Pancreas (tissue), 10 donors: ENCODE data around the gene TCF7L2. TPM values are rescaled to one million over a fixed set of nuclear protein-coding genes. Genes with fewer than 3 reads are reported as not detected.

Experiments
- ATAC-seq, 4 donors: fragments of 200-7000 bp; cut with Tn5 transposase; one replicate each; pipeline versions ENCODE4 v1.8.0 to v1.9.1; 2020; ENCODE audit warnings: mild to moderate bottlenecking in 4 of 4, moderate library complexity in 4 of 4
- DNase-seq, 6 donors: peaks; one replicate each; pipeline ENCODE4 v3.0.0-alpha.2; 2020
- FAIRE-seq: peaks from 2 replicates; lab custom pipeline; 2012; peaks lifted over from hg19 to GRCh38; lab: Jason Lieb, UNC
- H3K27ac ChIP-seq, 4 donors: fragments of 200-600 bp; sonication (generic); 1 replicate in 3 of 4; 2 replicates in 1 of 4; pipeline versions ENCODE4 v1.5.0 to v1.8.0; 2020
- H3K27me3 ChIP-seq, 4 donors: fragments of 200-600 bp; one replicate each; pipeline ENCODE4 v1.8.0; 2021
- H3K36me3 ChIP-seq, 3 donors: fragments of 200-600 bp; sonication (generic) in 1 of 3; one replicate each; pipeline versions ENCODE4 v1.5.0 to v1.8.0; 2020 to 2021
- H3K4me1 ChIP-seq, 3 donors: fragments of 200-600 bp; one replicate each; pipeline ENCODE4 v1.8.0; 2021
- H3K4me3 ChIP-seq, 4 donors: fragments of 200-600 bp; sonication (generic) in 2 of 4; one replicate each; pipeline versions ENCODE4 v1.5.0 to v1.8.0; 2020 to 2021
- H3K9me3 ChIP-seq, 4 donors: fragments of 200-600 bp; one replicate each; pipeline ENCODE4 v1.8.0; 2021
- WGBS, 2 donors: extraction: QIAGEN DNeasy Blood & Tissue Kit; methylation state at CpG; one replicate each; pipeline ENCODE4 v1.1.7; 2013; 5-methylcytosine and 5-hydroxymethylcytosine counted together
- intact Hi-C, 3 donors: fragments of 100-400 bp; cut with DNase I; formaldehyde crosslinking; loops; one replicate each; pipeline versions ENCODE4 v1.11.1 to v1.14.2; 2022
- polyA plus RNA-seq, 2 donors: library from polyadenylated mRNA; stranded (reverse); fragments of 200-250 nt; gene quantifications; one replicate each; pipeline ENCODE4 v1.2.3, GENCODE V29; 2013
- total RNA-seq, 6 donors: library from RNA; stranded (reverse); fragmentation: NEBNext Ultra II Directional in 4 of 6; extraction: Animal tissue kit (Norgen Biotek cat#: 25700) in 4 of 6; gene quantifications; one replicate each; pipeline versions ENCODE4 v1.2.1 to v1.2.4, GENCODE V29; 2021 to 2023
- TF ChIP-seq, protein P1 (sequence below), 4 donors: fragments of 200-600 bp; sonication (generic) in 3 of 4; IDR thresholded peaks; one replicate each; pipeline versions ENCODE4 v1.5.0 to v1.8.0; 2021; ENCODE audit warnings: antibody characterized with exemption in 4 of 4
- donor health status: healthy with polysubstance abuse.
- donor health status: DM: no; HTN: no; CAD: no; lungs with moderate emphysema.
- donor health status: DM: no; HTN: no; CAD: no.
- donor health status: control.
- donor health status: control.
- donor health status: Bipolar disorder and iron deficiency.
- donor health status: DM: yes; HTN: yes; CAD: no.
- donor health status: DM: no; HTN: no; CAD: no.
- donor health status: DM: no; HTN: no; CAD: no.
- donor health status: DM: yes; HTN: yes; CAD: no.

The TCF7L2 gene
- total RNA-seq = 10 to 100 TPM in 4 of 6 donors, 1 to 10 TPM in 2; 7.9 to 22.3 (median 11.6) TPM
- 10 to 100 TPM; 10.3 to 12.8 TPM for polyA plus RNA-seq

DNA sequence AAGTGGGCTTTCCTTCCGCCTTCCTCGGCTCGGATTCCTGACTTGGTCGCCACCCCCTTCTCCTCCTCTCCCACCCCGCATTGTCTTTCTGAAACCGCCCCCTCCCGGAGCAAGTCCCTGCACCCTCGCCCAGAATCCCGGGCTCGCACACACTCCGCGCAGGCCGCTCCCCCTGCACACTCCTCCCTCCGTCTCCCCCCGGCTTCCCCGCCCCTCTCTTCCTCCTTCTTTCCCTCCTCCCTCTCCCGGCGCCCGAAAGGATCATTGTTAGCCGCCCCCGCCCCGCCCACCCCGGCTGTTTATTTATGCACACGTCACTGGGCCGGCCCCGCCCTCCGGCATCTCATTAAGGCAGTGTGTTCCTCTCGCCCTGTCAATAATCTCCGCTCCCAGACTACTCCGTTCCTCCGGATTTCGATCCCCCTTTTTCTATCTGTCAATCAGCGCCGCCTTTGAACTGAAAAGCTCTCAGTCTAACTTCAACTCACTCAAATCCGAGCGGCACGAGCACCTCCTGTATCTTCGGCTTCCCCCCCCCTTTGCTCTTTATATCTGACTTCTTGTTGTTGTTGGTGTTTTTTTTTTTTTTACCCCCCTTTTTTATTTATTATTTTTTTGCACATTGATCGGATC, at the start of gene TCF7L2:
TCF7L2 (plus strand) TSS at position 373 of the 633 bp plus-strand sequence. CDS start 510 bp downstream, outside the sequence.
- peak within 1 kb of the TSS; percentile 63 to 95 (median 86) for H3K27ac ChIP-seq
- WGBS, 2 donors = 0 to 1% methylated on average over 38 to 39 of the region's 39 CpGs
- H3K9me3 ChIP-seq = no peaks in the 10 kb centered on the region
- H3K27me3 ChIP-seq = no peaks in the 10 kb centered on the region
- no peaks in the 10 kb centered on the region for H3K36me3 ChIP-seq
- FAIRE-seq = no peak
- H3K4me1 ChIP-seq = peaks cover 6 to 15% (median 11%) of the 10 kb centered on the region in 3 donors
- H3K4me3 ChIP-seq = peak within 1 kb of the TSS; percentile 39 to 84 (median 75)
- intact Hi-C loops = loop anchor here in 2 of 3 donors (10.0 kb wide), 2 partner anchors 175 to 185 kb away; no protein-coding TSS in a partner anchor
- TF ChIP-seq, protein P1, sequence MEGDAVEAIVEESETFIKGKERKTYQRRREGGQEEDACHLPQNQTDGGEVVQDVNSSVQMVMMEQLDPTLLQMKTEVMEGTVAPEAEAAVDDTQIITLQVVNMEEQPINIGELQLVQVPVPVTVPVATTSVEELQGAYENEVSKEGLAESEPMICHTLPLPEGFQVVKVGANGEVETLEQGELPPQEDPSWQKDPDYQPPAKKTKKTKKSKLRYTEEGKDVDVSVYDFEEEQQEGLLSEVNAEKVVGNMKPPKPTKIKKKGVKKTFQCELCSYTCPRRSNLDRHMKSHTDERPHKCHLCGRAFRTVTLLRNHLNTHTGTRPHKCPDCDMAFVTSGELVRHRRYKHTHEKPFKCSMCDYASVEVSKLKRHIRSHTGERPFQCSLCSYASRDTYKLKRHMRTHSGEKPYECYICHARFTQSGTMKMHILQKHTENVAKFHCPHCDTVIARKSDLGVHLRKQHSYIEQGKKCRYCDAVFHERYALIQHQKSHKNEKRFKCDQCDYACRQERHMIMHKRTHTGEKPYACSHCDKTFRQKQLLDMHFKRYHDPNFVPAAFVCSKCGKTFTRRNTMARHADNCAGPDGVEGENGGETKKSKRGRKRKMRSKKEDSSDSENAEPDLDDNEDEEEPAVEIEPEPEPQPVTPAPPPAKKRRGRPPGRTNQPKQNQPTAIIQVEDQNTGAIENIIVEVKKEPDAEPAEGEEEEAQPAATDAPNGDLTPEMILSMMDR (IDR thresholded peaks at IDR 0.05) = no peak
- peak; percentile 84 to 89 (median 85) for ATAC-seq
- peak; percentile 90 to 98 (median 96) for DNase-seq

DNA sequence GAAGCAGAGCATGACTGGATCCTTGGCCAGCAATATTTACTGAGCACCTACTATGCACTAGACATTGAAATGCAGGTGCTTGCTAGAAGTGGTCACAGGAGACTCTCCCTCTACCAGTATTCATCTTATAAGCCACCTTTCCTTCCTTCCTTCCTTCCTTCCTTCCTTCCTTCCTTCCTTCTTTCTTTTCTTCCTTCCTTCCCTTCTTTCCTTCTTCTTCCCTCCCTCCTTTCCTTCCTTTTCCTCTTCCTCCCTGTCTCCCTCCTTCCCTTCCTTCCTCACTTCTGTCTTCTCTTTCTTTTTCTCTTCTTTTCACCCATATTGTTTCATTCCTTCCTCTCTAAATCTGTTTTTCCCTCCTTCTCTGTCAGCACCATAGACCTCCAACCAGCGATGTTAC, 47.3 kb upstream of the TCF7L2 start:
- intact Hi-C loops = no loop called here
- WGBS, 2 donors = 93 to 95% methylated on average over 1 of the region's 1 CpG
- H3K27me3 ChIP-seq = no peaks in the 10 kb centered on the region

DNA sequence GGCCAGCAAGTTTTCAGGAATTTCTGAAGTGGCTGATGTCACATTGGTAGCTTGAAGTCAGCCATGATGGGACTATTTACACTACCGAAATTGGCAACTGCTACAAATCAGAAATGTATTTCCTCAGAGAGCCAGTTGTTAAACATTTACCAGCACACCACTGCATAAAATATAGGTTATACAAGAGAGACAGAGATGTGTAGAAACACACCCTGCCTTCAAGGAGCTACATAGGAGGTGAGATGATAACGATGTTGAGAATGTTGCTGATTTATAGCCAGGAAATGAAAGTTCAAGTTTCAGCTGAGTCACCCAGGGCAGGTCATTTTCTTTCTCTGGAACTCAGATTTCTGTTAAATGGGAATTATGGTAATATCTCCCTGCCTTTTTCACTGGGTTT, 46.0 kb upstream of the TCF7L2 start:
- Histone ChIP-seq H3K27ac (no peak overlapping the region), H3K4me3 (no peak overlapping the region), H3K27me3 (no peaks in the 10 kb centered on the region), H3K4me1 (no peaks in the 10 kb centered on the region), H3K36me3 (no peaks in the 10 kb centered on the region), H3K9me3 (no peaks in the 10 kb centered on the region)
- DNase-seq (no peak), ATAC-seq (no peak), FAIRE-seq (no peak)
- 83 to 92% methylated on average over 2 of the region's 2 CpGs for WGBS, 2 donors
- intact Hi-C loops = no loop called here
- TF ChIP-seq, protein P1 (IDR thresholded peaks at IDR 0.05) = no peak

More for the DNA sequence above, 47.3 kb upstream of the TCF7L2 start:
- H3K4me1 ChIP-seq = no peaks in the 10 kb centered on the region
- ATAC-seq (no peak), FAIRE-seq (no peak), DNase-seq (no peak)
- H3K4me3 ChIP-seq = no peak overlapping the region
- TF ChIP-seq, protein P1 (IDR thresholded peaks at IDR 0.05) = no peak
- H3K36me3 ChIP-seq = no peaks in the 10 kb centered on the region
- H3K27ac ChIP-seq = no peak overlapping the region
- no peaks in the 10 kb centered on the region for H3K9me3 ChIP-seq

GRCh38 chr10:112906945-112907344, 43.1 kb upstream of the TCF7L2 start:
- H3K9me3 ChIP-seq = no peaks in the 10 kb centered on the region
- DNase-seq = no peak
- H3K27ac ChIP-seq = no peak overlapping the region
- TF ChIP-seq, protein P1 (IDR thresholded peaks at IDR 0.05) = no peak
- ATAC-seq = no peak
- no peaks in the 10 kb centered on the region for H3K4me1 ChIP-seq
- WGBS, 2 donors = 92 to 96% methylated on average over 8 of the region's 8 CpGs
- H3K27me3 ChIP-seq = no peaks in the 10 kb centered on the region
- intact Hi-C loops = no loop called here
- H3K36me3 ChIP-seq = no peaks in the 10 kb centered on the region
- no peak for FAIRE-seq
- no peak overlapping the region for H3K4me3 ChIP-seq

GRCh38 chr10:112907893-112908292, 42.2 kb upstream of the TCF7L2 start:
- no peaks in the 10 kb centered on the region for H3K9me3 ChIP-seq
- no peak overlapping the region for H3K27ac ChIP-seq
- H3K4me3 ChIP-seq = no peak overlapping the region
- FAIRE-seq (no peak), ATAC-seq (no peak), DNase-seq (no peak)
- no peaks in the 10 kb centered on the region for H3K27me3 ChIP-seq
- 65 to 79% methylated on average over 6 of the region's 6 CpGs for WGBS, 2 donors
- intact Hi-C loops = no loop called here
- no peaks in the 10 kb centered on the region for H3K36me3 ChIP-seq
- H3K4me1 ChIP-seq = no peaks in the 10 kb centered on the region
- TF ChIP-seq, protein P1 (IDR thresholded peaks at IDR 0.05) = no peak
